Measurements from ENCODE around the gene MPO.

The MPO gene

GRCh38 chr17:58262149-58262548 is 18.6 kb downstream of the MPO start:
- no peak for DNase-seq

GRCh38 chr17:58254803-58255202 is 25.9 kb downstream of the MPO start:
- DNase-seq, result no peak

GRCh38 chr17:58253082-58253481 is 27.7 kb downstream of the MPO start:
- no peak for DNase-seq

- no peak for DNase-seq
These were observed 28.6 kb downstream of the MPO start for GRCh38 chr17:58252141-58252540.

- DNase-seq, result no peak
These were observed 30.3 kb downstream of the MPO start for GRCh38 chr17:58250344-58251011.

- no peak for DNase-seq
These were observed 31.2 kb downstream of the MPO start for GRCh38 chr17:58249270-58250133.

GRCh38 chr17:58248955-58249269 is 31.8 kb downstream of the MPO start:
- DNase-seq, result no peak

- no peak for DNase-seq
These were observed 33.0 kb downstream of the MPO start for GRCh38 chr17:58247511-58248363.

- DNase-seq, result no peak
These were observed 34.0 kb downstream of the MPO start for GRCh38 chr17:58246781-58247180.

- DNase-seq, result no peak
These were observed 34.5 kb downstream of the MPO start for GRCh38 chr17:58246104-58246740.

- DNase-seq, result no peak
These were observed 35.2 kb downstream of the MPO start for GRCh38 chr17:58245428-58246103.

GRCh38 chr17:58244963-58245362 is 35.8 kb downstream of the MPO start:
- DNase-seq, result no peak

GRCh38 chr17:58242171-58242784 is 38.5 kb downstream of the MPO start:
- DNase-seq, result no peak

GRCh38 chr17:58239987-58240386 is 40.7 kb downstream of the MPO start:
- no peak for DNase-seq

GRCh38 chr17:58238147-58238634 is 42.5 kb downstream of the MPO start, which contains the start of gene LPO:
Gene LPO, plus strand, starts transcription at chr17:58238584. Its CDS starts 4,396 bp downstream, at chr17:58242980.
- no peak for DNase-seq

GRCh38 chr17:58236394-58236793 is 44.3 kb downstream of the MPO start:
- no peak for DNase-seq

- no peak for DNase-seq
These were observed 44.9 kb downstream of the MPO start for GRCh38 chr17:58235821-58236220.

- no peak for DNase-seq
These were observed 46.2 kb downstream of the MPO start for GRCh38 chr17:58234512-58234911.

GRCh38 chr17:58233543-58233942 is 47.2 kb downstream of the MPO start:
- no peak for DNase-seq

GRCh38 chr17:58232707-58233156 is 48.0 kb downstream of the MPO start:
- no peak for DNase-seq

- no peak for DNase-seq
These were observed 49.1 kb downstream of the MPO start for GRCh38 chr17:58231641-58232040.

GRCh38 chr17:58229881-58230280 is 50.9 kb downstream of the MPO start:
- DNase-seq, result no peak
